ENCODE data around the gene NFIA.
"Not testable (repeated sequence)": the region's sequence is repeated elsewhere in the genome, so short reads cannot be mapped to it uniquely, and the experiment has no call there.

The NFIA gene

DNA sequence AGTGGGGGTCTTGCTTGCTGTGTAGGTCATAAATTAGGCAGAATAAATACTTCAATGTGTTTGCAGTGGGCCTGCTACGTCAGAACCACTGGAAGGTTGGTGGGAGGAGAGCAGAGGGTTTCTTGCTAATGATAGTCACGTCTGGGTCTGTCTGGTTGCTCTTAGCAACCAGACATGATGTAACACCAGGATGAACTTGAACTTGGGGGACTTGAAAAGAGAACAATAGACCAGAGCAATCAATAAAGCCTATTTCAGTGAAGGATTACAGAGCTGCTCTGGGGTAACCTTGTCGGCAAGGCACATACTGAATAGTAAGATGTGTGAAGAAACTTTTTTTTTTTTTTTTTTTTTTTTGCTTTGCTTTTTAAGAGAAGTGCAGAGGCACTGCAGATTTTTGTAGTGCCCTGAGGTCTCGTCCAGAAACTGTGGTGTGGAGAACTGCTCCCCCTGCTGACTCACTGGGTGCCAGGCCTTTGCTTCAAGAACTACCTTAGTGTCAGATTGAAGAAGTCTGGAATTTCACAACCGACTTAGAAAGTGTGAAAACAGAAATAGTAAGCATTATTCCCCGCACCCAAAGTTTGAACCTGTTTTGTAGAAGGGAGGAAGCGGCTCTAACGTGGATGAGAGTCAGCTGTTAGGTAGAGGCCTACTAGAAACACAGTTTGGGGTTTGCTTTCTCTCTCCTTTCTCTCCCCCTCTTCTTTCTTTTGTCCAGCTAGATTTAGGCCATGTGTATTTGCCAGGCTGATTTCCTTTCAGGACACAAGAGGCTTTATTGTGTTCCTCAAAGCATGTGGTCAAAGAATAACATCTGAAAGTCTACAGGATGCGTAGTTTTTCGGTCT lies 371.0 kb downstream of the NFIA start:
- H3K36me3 Mint-ChIP-seq (ENCODE audit: low read depth) = no peaks in the 10 kb centered on the region
- no peaks in the 10 kb centered on the region for H3K9me3 Mint-ChIP-seq
- H3K27me3 Mint-ChIP-seq = no peaks in the 10 kb centered on the region
- peaks cover 14% of the 10 kb centered on the region for H3K4me1 Mint-ChIP-seq (ENCODE audit: low read depth)
- no peak overlapping the region for H3K4me3 Mint-ChIP-seq
- H3K27ac Mint-ChIP-seq = peak overlapping the region; percentile 74
- DNase-seq = peak; percentile 68

DNA sequence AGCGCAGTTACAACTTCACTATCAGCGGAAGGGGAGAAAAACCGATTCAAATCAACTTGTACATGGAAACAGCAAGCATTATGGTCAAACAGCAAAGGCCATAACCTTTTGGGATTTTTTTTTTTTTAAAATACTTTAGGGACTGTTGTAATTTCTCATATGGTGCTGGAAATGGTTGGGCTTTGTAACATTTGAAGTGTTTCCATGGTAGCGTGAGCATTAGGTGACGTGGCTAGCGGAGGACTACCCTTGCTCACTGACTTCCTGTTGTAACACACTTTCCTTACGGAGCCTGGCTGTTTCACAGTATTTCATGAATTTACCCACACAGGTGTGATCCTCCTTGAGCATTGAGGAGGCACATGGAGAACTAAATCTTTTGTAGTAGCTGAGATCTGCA lies 373.0 kb downstream of the NFIA start:
- H3K36me3 Mint-ChIP-seq (ENCODE audit: low read depth) = no peaks in the 10 kb centered on the region
- no peaks in the 10 kb centered on the region for H3K9me3 Mint-ChIP-seq
- H3K27me3 Mint-ChIP-seq = no peaks in the 10 kb centered on the region
- H3K4me3 Mint-ChIP-seq = no peak overlapping the region
- DNase-seq = no peak
- H3K4me1 Mint-ChIP-seq (ENCODE audit: low read depth) = peaks cover 14% of the 10 kb centered on the region
- H3K27ac Mint-ChIP-seq = no peak overlapping the region

DNA sequence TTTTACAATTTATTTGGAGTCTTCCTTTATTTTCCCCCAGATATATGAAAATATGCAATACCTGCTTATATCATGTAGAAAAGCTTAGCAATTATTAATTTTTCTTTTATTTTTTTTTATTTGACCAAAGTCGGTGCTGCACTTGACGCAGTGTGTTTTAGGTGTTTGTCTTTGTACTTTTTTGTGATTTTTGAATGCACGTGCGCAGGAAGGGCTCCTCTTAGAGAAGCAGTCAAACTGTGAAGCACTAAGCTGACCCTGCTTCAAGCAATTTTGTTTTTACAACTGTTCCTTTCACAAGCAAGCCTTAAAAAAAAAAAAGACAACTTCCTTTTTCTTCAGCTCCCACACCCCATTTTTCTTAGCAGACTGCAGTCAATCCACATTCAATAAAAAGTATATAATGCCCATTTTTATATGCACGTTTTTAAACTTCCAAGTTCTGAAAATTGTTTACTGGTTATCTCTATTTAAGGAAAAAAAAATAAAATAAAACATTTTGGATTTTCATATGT lies 375.2 kb downstream of the NFIA start:
- Mint-ChIP-seq H3K4me3 (no peak overlapping the region), H3K27ac (no peak overlapping the region)

DNA sequence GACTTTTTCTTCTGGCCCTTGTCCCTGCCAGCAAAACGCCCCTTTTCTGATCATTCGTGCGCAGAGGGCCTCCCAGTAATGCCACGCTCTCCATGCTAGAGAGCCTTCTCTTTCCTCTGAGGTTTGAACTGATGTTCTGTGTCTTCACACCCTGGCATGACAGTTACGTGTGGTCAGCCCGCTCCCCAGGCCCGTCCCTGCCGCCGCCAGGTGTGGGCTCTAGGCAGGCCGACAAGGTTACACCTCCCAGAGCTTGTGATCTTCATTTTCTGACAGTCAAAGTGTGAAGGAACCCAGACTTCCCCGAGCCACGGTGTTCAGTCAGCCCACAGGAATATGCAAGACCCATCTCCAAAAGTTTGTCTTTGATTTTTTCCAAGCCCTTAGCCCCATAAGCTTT lies 377.0 kb downstream of the NFIA start:
- Mint-ChIP-seq H3K4me1 (ENCODE audit: low read depth) (no peaks in the 10 kb centered on the region), H3K27me3 (no peaks in the 10 kb centered on the region), H3K27ac (no peak overlapping the region), H3K4me3 (no peak overlapping the region), H3K36me3 (ENCODE audit: low read depth) (no peaks in the 10 kb centered on the region), H3K9me3 (no peaks in the 10 kb centered on the region)
- no peak for DNase-seq

More for the DNA sequence above, 375.2 kb downstream of the NFIA start:
- Mint-ChIP-seq H3K27me3 (no peaks in the 10 kb centered on the region), H3K9me3 (no peaks in the 10 kb centered on the region), H3K4me1 (ENCODE audit: low read depth) (peaks cover 9% of the 10 kb centered on the region), H3K36me3 (ENCODE audit: low read depth) (no peaks in the 10 kb centered on the region)
- no peak for DNase-seq

DNA sequence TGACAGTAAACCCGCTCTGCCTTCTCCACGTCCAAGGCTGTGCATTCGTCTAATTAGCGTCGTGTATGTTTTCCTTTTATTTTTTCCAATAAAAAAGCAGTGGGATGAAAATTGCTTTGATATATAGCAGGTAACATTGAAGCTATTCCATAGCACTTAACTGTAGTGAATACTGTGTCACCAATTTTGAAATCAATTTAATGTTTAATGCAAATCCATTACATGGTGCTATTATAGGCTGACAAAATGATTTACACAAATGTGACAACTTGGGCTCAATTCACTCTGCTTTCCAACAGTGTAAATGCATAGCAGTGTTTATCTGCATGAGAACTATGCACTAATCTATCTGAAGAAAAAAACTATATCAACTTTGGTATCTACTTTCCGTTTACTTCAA lies 377.8 kb downstream of the NFIA start:
- Mint-ChIP-seq H3K36me3 (ENCODE audit: low read depth) (no peaks in the 10 kb centered on the region), H3K27me3 (no peaks in the 10 kb centered on the region), H3K4me3 (no peak overlapping the region), H3K27ac (no peak overlapping the region), H3K4me1 (ENCODE audit: low read depth) (no peaks in the 10 kb centered on the region), H3K9me3 (no peaks in the 10 kb centered on the region)
- no peak for DNase-seq

DNA sequence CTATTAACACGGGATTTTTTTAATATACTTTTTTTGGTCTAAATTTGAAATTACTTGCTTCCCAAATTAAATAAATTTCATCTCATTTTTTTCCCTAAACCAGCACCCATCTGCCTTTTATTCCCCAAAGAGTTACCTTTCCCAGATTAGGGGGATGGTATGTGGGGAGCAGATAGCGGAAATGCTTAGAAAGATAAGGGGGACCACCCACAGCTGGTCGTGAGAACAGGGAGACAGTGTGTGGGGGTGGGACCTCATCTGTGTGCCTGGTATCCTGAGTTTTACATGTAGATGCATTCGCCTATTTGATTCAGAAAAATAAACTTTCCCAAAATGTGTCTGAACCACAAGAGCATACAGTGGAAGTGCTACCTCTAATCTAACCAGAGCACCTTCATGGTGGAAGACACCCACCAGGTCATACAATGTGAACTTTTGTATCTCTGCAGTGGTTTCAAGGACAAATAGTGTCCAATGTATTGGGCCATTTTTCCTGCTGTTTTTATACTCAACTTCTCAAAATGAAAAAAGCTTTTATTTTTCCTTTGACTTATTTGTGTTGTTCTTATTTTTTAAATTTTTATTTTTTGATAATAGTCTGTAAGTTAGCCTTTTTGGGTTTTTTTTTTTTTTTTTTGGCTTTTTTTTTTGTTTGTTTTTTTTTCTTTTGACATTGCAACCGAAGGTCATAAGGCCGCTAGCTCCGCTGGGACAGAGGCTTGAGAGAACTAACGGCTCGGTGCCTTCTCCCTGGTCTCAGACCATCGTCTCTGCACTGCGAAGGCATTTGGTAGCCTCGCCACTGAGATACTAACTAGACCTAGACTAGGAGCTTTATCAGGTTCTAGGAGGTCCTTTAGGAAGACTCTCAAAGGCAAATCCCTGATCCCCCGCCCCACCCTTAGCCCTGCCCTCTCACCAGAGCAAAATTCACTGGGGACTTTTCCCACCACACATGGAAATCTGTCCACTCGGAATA lies 379.3 kb downstream of the NFIA start:
- Mint-ChIP-seq H3K9me3 (no peaks in the 10 kb centered on the region), H3K4me3 (no peak overlapping the region), H3K27ac (no peak overlapping the region), H3K27me3 (no peaks in the 10 kb centered on the region), H3K4me1 (ENCODE audit: low read depth) (no peaks in the 10 kb centered on the region), H3K36me3 (ENCODE audit: low read depth) (no peaks in the 10 kb centered on the region)
- DNase-seq = no peak

DNA sequence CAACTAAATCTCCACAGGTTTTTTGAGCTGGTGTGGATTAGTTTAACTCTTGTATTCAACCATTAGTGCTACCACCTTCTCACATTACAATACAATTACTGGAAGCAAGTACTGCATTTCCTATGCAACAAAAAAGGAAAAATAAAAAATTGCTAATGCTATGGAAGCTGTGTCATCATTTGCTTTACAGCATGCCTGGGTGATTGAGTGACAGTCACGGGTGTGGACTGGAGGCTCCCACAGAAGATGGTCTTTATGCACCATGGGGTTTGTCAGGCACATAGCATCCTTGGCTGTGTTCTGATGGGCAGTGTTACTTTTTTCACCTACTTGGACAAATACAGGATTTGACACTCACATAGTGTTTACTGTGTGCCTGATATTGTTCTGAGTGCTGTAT lies 380.3 kb downstream of the NFIA start:
- Mint-ChIP-seq H3K4me1 (ENCODE audit: low read depth) (no peaks in the 10 kb centered on the region), H3K27me3 (no peaks in the 10 kb centered on the region), H3K9me3 (no peaks in the 10 kb centered on the region), H3K36me3 (ENCODE audit: low read depth) (no peaks in the 10 kb centered on the region), H3K27ac (no peak overlapping the region), H3K4me3 (no peak overlapping the region)
- DNase-seq = no peak

DNA sequence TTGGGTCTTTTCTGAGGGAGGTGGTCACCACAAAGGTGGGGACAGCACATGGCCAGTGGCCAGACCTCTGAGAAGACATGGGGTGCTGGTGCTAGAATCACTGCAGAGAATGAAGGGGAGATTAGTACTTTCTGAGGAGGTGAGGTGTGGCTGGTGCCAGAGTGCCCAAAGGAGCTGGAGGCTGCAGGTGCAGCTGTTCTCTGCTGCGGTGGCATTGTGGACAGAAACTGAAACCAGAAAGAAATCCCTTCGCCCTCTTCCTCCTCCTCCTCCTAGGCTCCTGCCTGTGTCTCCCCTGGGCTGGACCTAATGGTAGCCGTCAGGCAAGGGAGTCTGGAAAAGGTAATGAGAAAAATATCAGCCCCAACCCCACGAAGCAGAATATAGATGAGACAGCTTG lies 380.9 kb downstream of the NFIA start:
- Mint-ChIP-seq H3K27ac (no peak overlapping the region), H3K27me3 (no peaks in the 10 kb centered on the region), H3K9me3 (no peaks in the 10 kb centered on the region), H3K4me3 (no peak overlapping the region), H3K36me3 (ENCODE audit: low read depth) (no peaks in the 10 kb centered on the region), H3K4me1 (ENCODE audit: low read depth) (no peaks in the 10 kb centered on the region)
- DNase-seq = no peak

DNA sequence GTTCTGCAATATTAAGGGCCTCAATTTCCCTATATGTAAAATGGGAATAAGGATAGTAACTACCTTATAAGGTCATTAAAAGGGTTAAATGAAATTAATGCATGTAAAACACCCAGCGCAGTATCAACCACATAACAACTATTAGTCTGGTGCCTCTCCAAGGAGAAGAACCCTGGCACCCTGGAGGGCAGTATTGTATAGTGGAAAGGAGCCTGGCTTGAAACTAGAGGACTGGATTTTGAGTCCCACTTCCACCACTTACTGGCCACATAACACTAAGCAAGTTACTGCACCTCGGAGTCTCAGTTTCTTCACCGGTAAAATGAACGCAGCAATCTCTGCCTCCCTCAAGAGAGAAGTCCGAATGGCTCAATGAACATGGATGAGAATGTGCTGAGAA lies 385.5 kb downstream of the NFIA start:
- not testable (repeated sequence) for H3K4me1 Mint-ChIP-seq (ENCODE audit: low read depth); H3K4me3 Mint-ChIP-seq; H3K27me3 Mint-ChIP-seq; H3K36me3 Mint-ChIP-seq (ENCODE audit: low read depth); H3K27ac Mint-ChIP-seq; DNase-seq; H3K9me3 Mint-ChIP-seq

DNA sequence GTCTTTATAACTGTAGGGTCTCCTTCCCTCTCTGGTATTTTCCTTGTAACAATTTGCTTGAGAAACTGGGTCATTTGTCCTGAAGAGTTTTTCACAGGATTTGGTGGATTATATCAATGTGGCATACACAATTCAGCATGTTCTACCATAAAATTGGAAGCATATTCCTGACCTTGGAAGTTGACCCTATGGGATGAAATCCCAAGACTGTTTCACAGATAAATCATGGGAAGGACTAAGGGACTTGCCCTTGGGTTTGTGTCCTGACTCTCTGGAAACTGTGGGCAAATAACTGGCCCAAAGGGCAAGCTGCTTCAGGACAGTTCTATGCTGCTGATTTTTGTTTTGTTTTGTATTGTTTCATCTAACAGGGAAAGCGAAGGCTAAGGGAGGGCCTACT lies 387.0 kb downstream of the NFIA start:
- Mint-ChIP-seq H3K27me3 (peaks cover 1% of the 10 kb centered on the region), H3K4me3 (no peak overlapping the region), H3K9me3 (no peaks in the 10 kb centered on the region), H3K27ac (no peak overlapping the region), H3K4me1 (ENCODE audit: low read depth) (no peaks in the 10 kb centered on the region), H3K36me3 (ENCODE audit: low read depth) (no peaks in the 10 kb centered on the region)
- DNase-seq = no peak

DNA sequence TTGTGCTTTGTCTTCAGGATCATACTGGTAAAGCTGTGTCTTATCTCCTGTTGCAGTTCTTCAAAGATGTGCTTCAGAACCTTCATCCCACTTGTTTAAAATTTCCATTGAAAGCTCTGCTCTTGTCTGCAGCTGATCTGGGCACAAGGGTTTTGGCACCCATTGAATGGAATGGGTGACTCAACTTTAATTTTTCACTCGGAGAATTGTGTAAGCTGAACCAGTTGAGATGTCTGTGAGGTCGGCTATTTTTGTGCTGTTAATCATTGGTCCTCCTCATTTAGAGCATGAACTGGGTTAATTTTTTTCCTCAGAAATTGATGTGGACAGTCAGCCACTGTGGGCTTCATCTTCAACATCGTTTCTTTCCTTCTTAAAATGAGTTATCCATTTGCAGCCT lies 390.5 kb downstream of the NFIA start:
- peaks cover 18% of the 10 kb centered on the region for H3K27me3 Mint-ChIP-seq
- no peak for DNase-seq
- H3K4me1 Mint-ChIP-seq (ENCODE audit: low read depth) = no peaks in the 10 kb centered on the region
- H3K27ac Mint-ChIP-seq = no peak overlapping the region
- no peaks in the 10 kb centered on the region for H3K9me3 Mint-ChIP-seq
- no peak overlapping the region for H3K4me3 Mint-ChIP-seq
- H3K36me3 Mint-ChIP-seq (ENCODE audit: low read depth) = no peaks in the 10 kb centered on the region

DNA sequence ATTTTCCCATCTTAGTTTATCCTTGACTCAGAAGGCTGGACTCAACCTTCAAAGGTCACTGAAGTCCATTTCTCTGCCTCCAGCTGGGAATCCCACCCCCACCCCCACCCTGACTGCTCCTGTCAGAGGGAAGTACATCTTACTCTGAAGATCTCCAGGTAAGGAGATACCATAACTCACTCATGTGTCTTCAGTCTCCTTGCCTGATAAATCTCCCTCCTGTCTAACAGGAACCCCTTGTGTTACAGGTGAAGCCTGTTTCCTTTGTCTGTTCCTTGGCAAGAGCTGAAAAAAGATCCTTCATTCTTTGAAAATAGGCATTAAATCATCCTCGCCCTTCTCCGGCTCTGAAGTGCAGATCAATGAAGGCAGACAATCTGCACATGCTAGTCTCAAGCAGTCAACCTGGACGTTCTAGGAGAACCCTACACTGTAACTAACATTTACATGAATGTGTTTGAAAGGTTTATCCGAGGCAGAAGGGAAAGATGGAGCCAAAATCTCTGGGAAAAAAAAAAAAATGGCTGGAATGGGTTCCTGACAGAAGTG lies 392.0 kb downstream of the NFIA start:
- peaks cover 18% of the 10 kb centered on the region for H3K27me3 Mint-ChIP-seq
- H3K27ac Mint-ChIP-seq = no peak overlapping the region
- no peaks in the 10 kb centered on the region for H3K36me3 Mint-ChIP-seq (ENCODE audit: low read depth)
- H3K4me3 Mint-ChIP-seq = no peak overlapping the region
- no peaks in the 10 kb centered on the region for H3K9me3 Mint-ChIP-seq
- DNase-seq = no peak
- no peaks in the 10 kb centered on the region for H3K4me1 Mint-ChIP-seq (ENCODE audit: low read depth)

DNA sequence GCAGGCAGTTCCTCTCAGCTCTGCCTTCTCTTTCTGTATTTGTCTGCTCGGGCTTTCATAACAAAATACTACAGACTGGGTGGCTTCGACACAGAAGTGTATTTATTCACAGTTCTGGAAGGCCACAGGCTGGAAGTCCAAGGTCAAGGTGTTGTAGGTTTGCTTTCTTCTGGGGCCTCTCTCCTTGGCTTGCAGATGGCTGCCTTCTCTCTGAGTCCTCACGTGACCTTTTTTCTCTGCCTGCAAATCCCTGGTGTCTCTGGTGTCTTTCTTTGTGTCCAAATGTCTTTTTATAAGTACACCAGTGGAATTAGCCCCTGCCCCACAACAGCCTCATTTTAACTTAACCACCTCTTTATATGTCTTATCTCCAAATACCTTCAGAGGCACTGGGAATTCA lies 392.6 kb downstream of the NFIA start:
- Mint-ChIP-seq H3K4me1 (ENCODE audit: low read depth) (no peaks in the 10 kb centered on the region), H3K27me3 (peaks cover 18% of the 10 kb centered on the region), H3K27ac (no peak overlapping the region), H3K4me3 (no peak overlapping the region), H3K36me3 (ENCODE audit: low read depth) (no peaks in the 10 kb centered on the region), H3K9me3 (no peaks in the 10 kb centered on the region)
- no peak for DNase-seq

DNA sequence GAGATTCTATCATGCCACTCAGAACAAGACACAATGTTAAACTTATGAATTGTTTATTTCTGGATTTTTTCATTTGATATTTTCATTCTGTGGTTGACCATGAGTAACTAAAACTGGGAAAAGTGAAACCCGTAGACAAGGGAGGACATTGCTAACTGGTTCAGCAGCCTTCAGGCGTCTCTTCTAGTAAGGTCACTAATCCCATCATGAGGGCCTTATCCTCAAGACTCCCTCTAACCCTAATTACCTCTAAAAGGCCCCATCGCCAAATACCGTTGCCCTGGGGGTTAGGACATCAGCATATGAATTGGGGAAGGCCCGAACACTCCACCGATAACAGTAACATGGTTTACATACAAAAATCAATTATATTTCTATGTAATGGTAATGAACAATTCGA lies 394.9 kb downstream of the NFIA start:
- Mint-ChIP-seq H3K4me1 (ENCODE audit: low read depth) (no peaks in the 10 kb centered on the region), H3K36me3 (ENCODE audit: low read depth) (no peaks in the 10 kb centered on the region), H3K27ac (no peak overlapping the region), H3K9me3 (no peaks in the 10 kb centered on the region), H3K27me3 (peaks cover 24% of the 10 kb centered on the region), H3K4me3 (no peak overlapping the region)
- DNase-seq = no peak
